Cardiac fibroblast (primary cell): Measurements from ENCODE around the gene TCIRG1.

Experiments
- DNase-seq, 2 donors: peaks; one replicate each; pipeline versions ENCODE4 v3.0.0 to v3.0.0-alpha.2; 2010; ENCODE audit warnings: low read depth in 2 of 2
- H3K4me3 ChIP-seq, 2 donors: replicated peaks in 1 of 2; 1 replicate in 1 of 2; 2 replicates in 1 of 2; pipeline ENCODE4 v1.5.1; 2011; ENCODE audit warnings: low read depth in 2 of 2, low read length in 2 of 2, mild to moderate bottlenecking in 2 of 2, moderate library complexity in 1 of 2
- CTCF ChIP-seq: IDR thresholded peaks from one replicate; pipeline ENCODE4 v1.5.1; 2011; ENCODE audit warnings: low read depth, mild to moderate bottlenecking, low read length, inconsistent platforms

Gene TCIRG1

GRCh38 chr11:68099474-68100405 is 60.9 kb downstream of the TCIRG1 start:
- no peak for TF ChIP-seq CTCF
- peak in 1 of 2 donors; percentile 52 for DNase-seq
- no peak overlapping the region for H3K4me3 ChIP-seq
